K562 (cell line): ENCODE measurements around the gene FOXP3. TPM values are rescaled to one million over a fixed set of nuclear protein-coding genes. Genes with fewer than 3 reads are reported as not detected.

Source experiments
- CREB1 ChIP-seq, 2 experiments: sonication (generic) in 1 of 2; formaldehyde crosslinking in 1 of 2; IDR thresholded peaks; 2 replicates each; pipeline versions ENCODE4 v1.6.1 to v1.8.0; 2012 to 2022; ENCODE audit warnings: inconsistent platforms in 1 of 2, mild to moderate bottlenecking in 1 of 2, missing genetic modification reagents in 1 of 2, moderate library complexity in 1 of 2
- CTCF ChIP-seq, 3 experiments: IDR thresholded peaks in 2 of 3; conservative IDR thresholded peaks in 1 of 3; 2 replicates each; pipeline ENCODE4 v1.5.1; 2011 to 2012; ENCODE audit warnings: low read length in 3 of 3, mild to moderate bottlenecking in 3 of 3, control low read depth in 2 of 3, improper control_type of control experiment in 1 of 3, inconsistent platforms in 1 of 3, low read depth in 1 of 3, mixed read lengths in 1 of 3, moderate library complexity in 1 of 3; ENCODE audit not compliant: insufficient read depth in 2 of 3
- MLLT1 ChIP-seq, 2 experiments: fragments of 450-650 bp; IDR thresholded peaks; 2 replicates each; pipeline ENCODE4 v1.6.1; 2016
- MNT ChIP-seq, 2 experiments: fragments of 450-650 bp; conservative IDR thresholded peaks; 2 replicates each; pipeline ENCODE4 v1.6.1; 2017; ENCODE audit warnings: mild to moderate bottlenecking in 2 of 2, moderate library complexity in 2 of 2
- NCOA4 ChIP-seq: fragments of 450-650 bp; IDR thresholded peaks from 2 replicates; pipeline ENCODE4 v1.6.1; 2018; ENCODE audit warnings: mild to moderate bottlenecking; ENCODE audit not compliant: partially characterized antibody
- POLR2B ChIP-seq: fragments of 450-650 bp; IDR thresholded peaks from 2 replicates; pipeline ENCODE4 v1.6.1; 2018; ENCODE audit warnings: low read depth; ENCODE audit not compliant: partially characterized antibody
- PTBP1 ChIP-seq: fragments of 200-400 bp; formaldehyde crosslinking; IDR thresholded peaks from 2 replicates; pipeline ENCODE4 v1.6.1; 2017; ENCODE audit warnings: low read depth, low read length
- SP2 ChIP-seq: IDR thresholded peaks from 2 replicates; pipeline ENCODE4 v1.6.1; 2011; ENCODE audit warnings: mild to moderate bottlenecking, low read depth, low read length, moderate library complexity; ENCODE audit not compliant: poor library complexity, severe bottlenecking; ENCODE audit errors: extremely low read depth
- SUPT5H ChIP-seq: fragments of 450-650 bp; IDR thresholded peaks from 2 replicates; pipeline ENCODE4 v1.6.1; 2016
- polyA plus RNA-seq, 8 experiments: library from polyadenylated mRNA; depleted of rRNA in 4 of 8; stranded (reverse) in 5 of 8; unstranded in 3 of 8; fragments of >200 nt; fragmentation: Nextera tagmentation in 2 of 8; fragmentation: Illumina TruSeq in 1 of 8; extraction: Ambion mirVana in 2 of 8; extraction: Trizol in 1 of 8; gene quantifications; 2 replicates each; pipeline versions ENCODE4 v1.2.1 to v1.2.3, GENCODE V29; 2011 to 2014; ENCODE audit warnings: inconsistent platforms in 1 of 8, missing spikeins in 1 of 8
- total RNA-seq, 7 experiments: library from RNA; depleted of rRNA in 6 of 7; stranded (reverse); fragments of >200 nt in 6 of 7; fragmentation: Illumina TruSeq in 2 of 7; extraction: Trizol in 2 of 7; gene quantifications; 2 replicates each; pipeline versions ENCODE4 v1.2.1 to v1.2.3, GENCODE V29; 2011 to 2021; ENCODE audit warnings: low replicate concordance in 1 of 7
- TF ChIP-seq, protein P1 (sequence below): fragments of 450-650 bp; IDR thresholded peaks from 2 replicates; pipeline ENCODE4 v1.7.1; 2018; ENCODE audit warnings: mild to moderate bottlenecking, low read depth; ENCODE audit not compliant: partially characterized antibody
- TF ChIP-seq, protein P2 (sequence below): sonication (generic); formaldehyde crosslinking; IDR thresholded peaks from 2 replicates; pipeline ENCODE4 v1.8.0; 2022; ENCODE audit warnings: missing genetic modification reagents, mild to moderate bottlenecking, moderate library complexity, borderline replicate concordance

The FOXP3 gene
- total and polyA plus RNA-seq, 9 of the 15 experiments (the other 6 are each of a cell fraction or from before 2014, with no cell fraction given), result 0.04 to 0.24 (median 0.07) TPM; not detected in 4

- TF ChIP-seq, protein P1, sequence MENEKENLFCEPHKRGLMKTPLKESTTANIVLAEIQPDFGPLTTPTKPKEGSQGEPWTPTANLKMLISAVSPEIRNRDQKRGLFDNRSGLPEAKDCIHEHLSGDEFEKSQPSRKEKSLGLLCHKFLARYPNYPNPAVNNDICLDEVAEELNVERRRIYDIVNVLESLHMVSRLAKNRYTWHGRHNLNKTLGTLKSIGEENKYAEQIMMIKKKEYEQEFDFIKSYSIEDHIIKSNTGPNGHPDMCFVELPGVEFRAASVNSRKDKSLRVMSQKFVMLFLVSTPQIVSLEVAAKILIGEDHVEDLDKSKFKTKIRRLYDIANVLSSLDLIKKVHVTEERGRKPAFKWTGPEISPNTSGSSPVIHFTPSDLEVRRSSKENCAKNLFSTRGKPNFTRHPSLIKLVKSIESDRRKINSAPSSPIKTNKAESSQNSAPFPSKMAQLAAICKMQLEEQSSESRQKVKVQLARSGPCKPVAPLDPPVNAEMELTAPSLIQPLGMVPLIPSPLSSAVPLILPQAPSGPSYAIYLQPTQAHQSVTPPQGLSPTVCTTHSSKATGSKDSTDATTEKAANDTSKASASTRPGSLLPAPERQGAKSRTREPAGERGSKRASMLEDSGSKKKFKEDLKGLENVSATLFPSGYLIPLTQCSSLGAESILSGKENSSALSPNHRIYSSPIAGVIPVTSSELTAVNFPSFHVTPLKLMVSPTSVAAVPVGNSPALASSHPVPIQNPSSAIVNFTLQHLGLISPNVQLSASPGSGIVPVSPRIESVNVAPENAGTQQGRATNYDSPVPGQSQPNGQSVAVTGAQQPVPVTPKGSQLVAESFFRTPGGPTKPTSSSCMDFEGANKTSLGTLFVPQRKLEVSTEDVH, result peak; percentile 62
- TF ChIP-seq, protein P2, sequence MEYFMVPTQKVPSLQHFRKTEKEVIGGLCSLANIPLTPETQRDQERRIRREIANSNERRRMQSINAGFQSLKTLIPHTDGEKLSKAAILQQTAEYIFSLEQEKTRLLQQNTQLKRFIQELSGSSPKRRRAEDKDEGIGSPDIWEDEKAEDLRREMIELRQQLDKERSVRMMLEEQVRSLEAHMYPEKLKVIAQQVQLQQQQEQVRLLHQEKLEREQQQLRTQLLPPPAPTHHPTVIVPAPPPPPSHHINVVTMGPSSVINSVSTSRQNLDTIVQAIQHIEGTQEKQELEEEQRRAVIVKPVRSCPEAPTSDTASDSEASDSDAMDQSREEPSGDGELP (CRISPR knock-in tag), result peak; percentile 44; the same call in 1 of the 2 replicates
- TF ChIP-seq MLLT1 (IDR thresholded peaks at IDR 0.05), result peak in 1 of 2 experiments; percentile 89; a peak in 3 of 4 replicates
- peak in 1 of 2 experiments; percentile 34; a peak in 1 of 4 replicates for TF ChIP-seq MNT (conservative IDR thresholded peaks at IDR 0.05)
- TF ChIP-seq NCOA4, result no peak
- no peak for TF ChIP-seq CTCF (IDR thresholded peaks at IDR 0.05 in 2 of 3, conservative IDR thresholded peaks at IDR 0.05 in 1 of 3; ENCODE audit: insufficient read depth in 2 of 3, low read depth in 1 of 3, low read length in 3 of 3)
- TF ChIP-seq CREB1 (IDR thresholded peaks at IDR 0.05), result peak; percentile 88
- TF ChIP-seq CREB1 (CRISPR knock-in tag; IDR thresholded peaks at IDR 0.05), result peak; percentile 87
- peak; percentile 82 for TF ChIP-seq POLR2B
- peak; percentile 68 for TF ChIP-seq SP2
- peak; percentile 79 for TF ChIP-seq SUPT5H
- no peak for TF ChIP-seq PTBP1
Measured at GRCh38 chrX:49269010-49269766, 4.7 kb upstream of the FOXP3 start (continued).
